HEK293 (cell line): Measurements from ENCODE around the gene AP1B1.

Experiments
- CTCF ChIP-seq: fragments of 450-650 bp; formaldehyde crosslinking; IDR thresholded peaks from 2 replicates; pipeline ENCODE4 v1.5.1; 2016; ENCODE audit warnings: missing biosample characterization, missing genetic modification characterization
- REST ChIP-seq: fragments of 450-650 bp; formaldehyde crosslinking; IDR thresholded peaks from 2 replicates; pipeline ENCODE4 v1.5.1; 2016; ENCODE audit warnings: missing biosample characterization, missing genetic modification characterization
- ZBTB44 ChIP-seq: fragments of 450-650 bp; IDR thresholded peaks from 2 replicates; pipeline ENCODE4 v1.5.1; 2018; ENCODE audit warnings: missing biosample characterization, mild to moderate bottlenecking, missing genetic modification characterization
- ZNF645 ChIP-seq: fragments of 450-650 bp; formaldehyde crosslinking; IDR thresholded peaks from 2 replicates; pipeline ENCODE4; 2016; ENCODE audit warnings: missing biosample characterization, missing genetic modification characterization
- ZNF776 ChIP-seq: fragments of 450-650 bp; formaldehyde crosslinking; IDR thresholded peaks from 2 replicates; pipeline ENCODE4 v1.5.0; 2017; ENCODE audit warnings: missing biosample characterization, missing genetic modification characterization, borderline replicate concordance

- no peak for TF ChIP-seq ZNF776 (tag by site-specific recombination)
- no peak for TF ChIP-seq REST
- TF ChIP-seq ZNF645 (tag by site-specific recombination): no peak
- TF ChIP-seq ZBTB44 (tag by site-specific recombination): no peak
- TF ChIP-seq CTCF (tag by site-specific recombination): no peak
Measured at GRCh38 chr22:29431986-29432385, 43.6 kb upstream of the AP1B1 start.
